ENCODE data around the gene ZNF784.

DNA sequence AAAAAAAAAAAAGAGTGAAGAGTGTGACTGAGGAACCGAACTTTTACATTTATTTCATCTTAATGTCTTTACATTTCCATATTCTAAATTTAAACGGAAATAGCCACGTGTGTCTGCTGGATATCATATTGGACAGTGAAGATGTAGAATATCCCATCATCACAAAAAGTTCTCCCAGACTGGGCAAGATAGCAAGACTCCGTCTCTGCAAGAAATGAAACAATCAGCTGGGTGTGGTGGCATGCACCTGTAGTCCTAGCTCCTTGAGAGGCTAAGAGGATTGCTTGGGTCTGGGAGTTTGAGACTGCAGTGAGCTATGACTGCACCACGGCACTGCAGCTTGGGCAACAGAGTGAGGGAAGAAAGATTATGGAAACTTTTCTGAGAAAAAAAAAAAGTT, 47.6 kb downstream of the ZNF784 start:
- no peak for TF ChIP-seq CREM (CRISPR knock-in tag; IDR thresholded peaks at IDR 0.05)
- TF ChIP-seq, protein P1, sequence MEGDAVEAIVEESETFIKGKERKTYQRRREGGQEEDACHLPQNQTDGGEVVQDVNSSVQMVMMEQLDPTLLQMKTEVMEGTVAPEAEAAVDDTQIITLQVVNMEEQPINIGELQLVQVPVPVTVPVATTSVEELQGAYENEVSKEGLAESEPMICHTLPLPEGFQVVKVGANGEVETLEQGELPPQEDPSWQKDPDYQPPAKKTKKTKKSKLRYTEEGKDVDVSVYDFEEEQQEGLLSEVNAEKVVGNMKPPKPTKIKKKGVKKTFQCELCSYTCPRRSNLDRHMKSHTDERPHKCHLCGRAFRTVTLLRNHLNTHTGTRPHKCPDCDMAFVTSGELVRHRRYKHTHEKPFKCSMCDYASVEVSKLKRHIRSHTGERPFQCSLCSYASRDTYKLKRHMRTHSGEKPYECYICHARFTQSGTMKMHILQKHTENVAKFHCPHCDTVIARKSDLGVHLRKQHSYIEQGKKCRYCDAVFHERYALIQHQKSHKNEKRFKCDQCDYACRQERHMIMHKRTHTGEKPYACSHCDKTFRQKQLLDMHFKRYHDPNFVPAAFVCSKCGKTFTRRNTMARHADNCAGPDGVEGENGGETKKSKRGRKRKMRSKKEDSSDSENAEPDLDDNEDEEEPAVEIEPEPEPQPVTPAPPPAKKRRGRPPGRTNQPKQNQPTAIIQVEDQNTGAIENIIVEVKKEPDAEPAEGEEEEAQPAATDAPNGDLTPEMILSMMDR (IDR thresholded peaks at IDR 0.05): no peak
- TF ChIP-seq, protein P2, sequence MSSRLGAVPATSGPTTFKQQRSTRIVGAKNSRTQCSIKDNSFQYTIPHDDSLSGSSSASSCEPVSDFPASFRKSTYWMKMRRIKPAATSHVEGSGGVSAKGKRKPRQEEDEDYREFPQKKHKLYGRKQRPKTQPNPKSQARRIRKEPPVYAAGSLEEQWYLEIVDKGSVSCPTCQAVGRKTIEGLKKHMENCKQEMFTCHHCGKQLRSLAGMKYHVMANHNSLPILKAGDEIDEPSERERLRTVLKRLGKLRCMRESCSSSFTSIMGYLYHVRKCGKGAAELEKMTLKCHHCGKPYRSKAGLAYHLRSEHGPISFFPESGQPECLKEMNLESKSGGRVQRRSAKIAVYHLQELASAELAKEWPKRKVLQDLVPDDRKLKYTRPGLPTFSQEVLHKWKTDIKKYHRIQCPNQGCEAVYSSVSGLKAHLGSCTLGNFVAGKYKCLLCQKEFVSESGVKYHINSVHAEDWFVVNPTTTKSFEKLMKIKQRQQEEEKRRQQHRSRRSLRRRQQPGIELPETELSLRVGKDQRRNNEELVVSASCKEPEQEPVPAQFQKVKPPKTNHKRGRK (CRISPR knock-in tag; IDR thresholded peaks at IDR 0.05; ENCODE audit: borderline replicate concordance): no peak
- TF ChIP-seq NR2C2 (CRISPR knock-in tag; IDR thresholded peaks at IDR 0.05): no peak
- TF ChIP-seq ZNF138 (CRISPR knock-in tag; conservative IDR thresholded peaks at IDR 0.05): no peak
- TF ChIP-seq TCF7 (CRISPR knock-in tag; IDR thresholded peaks at IDR 0.05; ENCODE audit: low read depth): no peak
- TF ChIP-seq NR1H2 (CRISPR knock-in tag; IDR thresholded peaks at IDR 0.05): no peak
- TF ChIP-seq, protein P3, sequence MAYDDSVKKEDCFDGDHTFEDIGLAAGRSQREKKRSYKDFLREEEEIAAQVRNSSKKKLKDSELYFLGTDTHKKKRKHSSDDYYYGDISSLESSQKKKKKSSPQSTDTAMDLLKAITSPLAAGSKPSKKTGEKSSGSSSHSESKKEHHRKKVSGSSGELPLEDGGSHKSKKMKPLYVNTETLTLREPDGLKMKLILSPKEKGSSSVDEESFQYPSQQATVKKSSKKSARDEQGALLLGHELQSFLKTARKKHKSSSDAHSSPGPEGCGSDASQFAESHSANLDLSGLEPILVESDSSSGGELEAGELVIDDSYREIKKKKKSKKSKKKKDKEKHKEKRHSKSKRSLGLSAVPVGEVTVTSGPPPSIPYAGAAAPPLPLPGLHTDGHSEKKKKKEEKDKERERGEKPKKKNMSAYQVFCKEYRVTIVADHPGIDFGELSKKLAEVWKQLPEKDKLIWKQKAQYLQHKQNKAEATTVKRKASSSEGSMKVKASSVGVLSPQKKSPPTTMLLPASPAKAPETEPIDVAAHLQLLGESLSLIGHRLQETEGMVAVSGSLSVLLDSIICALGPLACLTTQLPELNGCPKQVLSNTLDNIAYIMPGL (CRISPR knock-in tag; IDR thresholded peaks at IDR 0.05): no peak
- TF ChIP-seq, protein P4, sequence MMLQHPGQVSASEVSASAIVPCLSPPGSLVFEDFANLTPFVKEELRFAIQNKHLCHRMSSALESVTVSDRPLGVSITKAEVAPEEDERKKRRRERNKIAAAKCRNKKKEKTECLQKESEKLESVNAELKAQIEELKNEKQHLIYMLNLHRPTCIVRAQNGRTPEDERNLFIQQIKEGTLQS (CRISPR knock-in tag; conservative IDR thresholded peaks at IDR 0.05): no peak
